Measurements from ENCODE around the gene RNF220. TPM values are rescaled to one million over a fixed set of nuclear protein-coding genes. Genes with fewer than 3 reads are reported as not detected.
A peak's percentile ranks its signal among the peaks of the same experiment; 100 is the strongest.

Gene RNF220
- total RNA-seq, 6 donors from 2014 or later = 77.7 to 114 (median 91.1) TPM

DNA sequence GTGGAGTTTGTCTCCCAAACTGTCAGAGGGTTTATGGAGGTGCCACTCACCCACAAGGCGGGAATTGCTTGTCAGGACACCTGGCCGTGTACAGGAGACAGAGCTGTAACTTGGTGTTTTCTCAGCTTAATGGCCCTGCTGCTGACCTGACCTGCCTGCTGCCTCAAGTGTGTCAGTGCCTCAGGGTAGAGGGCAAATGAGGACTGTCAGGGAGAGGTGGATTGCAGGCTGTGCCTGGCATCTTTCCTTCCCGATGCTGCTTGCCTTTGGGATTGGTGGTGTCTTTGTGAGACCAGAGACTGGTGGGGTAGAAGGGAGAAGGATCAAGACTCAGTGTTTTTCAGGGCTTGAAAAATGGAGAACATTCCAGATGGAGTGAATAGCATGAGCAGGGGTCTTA lies 237.9 kb downstream of the RNF220 start:
- no peak for ATAC-seq (ENCODE audit: low FRiP score in 2 of 2)
- H3K36me3 ChIP-seq = peaks cover 27 to 100% (median 88%) of the 10 kb centered on the region in 4 donors
- WGBS, 2 donors = 86 to 91% methylated on average over 3 of the region's 3 CpGs
- peaks cover 0 to 8% (median 2%) of the 10 kb centered on the region in 4 donors for H3K4me1 ChIP-seq
- DNase-seq = no peak
- no peak overlapping the region for H3K27ac ChIP-seq
- no peaks in the 10 kb centered on the region for H3K9me3 ChIP-seq
- H3K4me3 ChIP-seq = no peak overlapping the region
- H3K27me3 ChIP-seq = no peaks in the 10 kb centered on the region
- TF ChIP-seq POLR2A (IDR thresholded peaks at IDR 0.05) (no peak), POLR2AphosphoS5 (IDR thresholded peaks at IDR 0.05) (no peak), EP300 (IDR thresholded peaks at IDR 0.05) (no peak)
- TF ChIP-seq, protein P1, sequence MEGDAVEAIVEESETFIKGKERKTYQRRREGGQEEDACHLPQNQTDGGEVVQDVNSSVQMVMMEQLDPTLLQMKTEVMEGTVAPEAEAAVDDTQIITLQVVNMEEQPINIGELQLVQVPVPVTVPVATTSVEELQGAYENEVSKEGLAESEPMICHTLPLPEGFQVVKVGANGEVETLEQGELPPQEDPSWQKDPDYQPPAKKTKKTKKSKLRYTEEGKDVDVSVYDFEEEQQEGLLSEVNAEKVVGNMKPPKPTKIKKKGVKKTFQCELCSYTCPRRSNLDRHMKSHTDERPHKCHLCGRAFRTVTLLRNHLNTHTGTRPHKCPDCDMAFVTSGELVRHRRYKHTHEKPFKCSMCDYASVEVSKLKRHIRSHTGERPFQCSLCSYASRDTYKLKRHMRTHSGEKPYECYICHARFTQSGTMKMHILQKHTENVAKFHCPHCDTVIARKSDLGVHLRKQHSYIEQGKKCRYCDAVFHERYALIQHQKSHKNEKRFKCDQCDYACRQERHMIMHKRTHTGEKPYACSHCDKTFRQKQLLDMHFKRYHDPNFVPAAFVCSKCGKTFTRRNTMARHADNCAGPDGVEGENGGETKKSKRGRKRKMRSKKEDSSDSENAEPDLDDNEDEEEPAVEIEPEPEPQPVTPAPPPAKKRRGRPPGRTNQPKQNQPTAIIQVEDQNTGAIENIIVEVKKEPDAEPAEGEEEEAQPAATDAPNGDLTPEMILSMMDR (IDR thresholded peaks at IDR 0.05) = no peak

DNA sequence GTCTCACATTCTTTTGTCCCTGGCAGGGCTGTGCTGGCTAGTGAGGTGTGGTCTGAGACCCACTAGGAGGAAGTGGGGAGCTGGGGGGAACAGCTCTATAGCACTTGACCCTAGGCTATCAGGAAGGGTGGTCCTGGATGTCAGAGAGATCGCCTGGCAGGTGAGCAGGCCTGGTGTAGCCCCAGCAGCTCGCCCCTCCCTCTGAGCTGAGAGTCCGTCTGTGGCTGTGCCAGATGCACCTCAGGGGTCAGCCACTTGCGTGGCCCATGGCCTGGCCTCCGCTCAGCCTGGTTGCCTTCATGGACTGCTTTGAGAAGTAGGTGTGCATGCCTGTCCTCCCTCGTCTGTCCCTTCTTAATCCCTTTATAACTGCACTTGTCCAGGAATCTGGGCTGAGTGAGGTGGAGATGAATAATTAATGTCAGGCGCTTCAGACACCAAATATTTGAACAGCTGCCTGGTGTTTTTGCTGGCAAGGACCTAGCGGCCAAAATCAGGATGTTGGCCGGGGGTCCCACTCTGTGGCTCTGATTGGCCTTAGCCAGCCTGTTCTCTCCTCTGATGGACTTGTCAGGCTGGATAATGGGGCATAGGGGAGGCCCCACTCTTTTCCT lies 238.8 kb downstream of the RNF220 start:
- Histone ChIP-seq H3K4me1 (peaks cover 0 to 8% (median 2%) of the 10 kb centered on the region in 4 donors), H3K9me3 (no peaks in the 10 kb centered on the region), H3K36me3 (peaks cover 20 to 100% (median 86%) of the 10 kb centered on the region in 4 donors), H3K27ac (no peak overlapping the region), H3K4me3 (no peak overlapping the region), H3K27me3 (no peaks in the 10 kb centered on the region)
- WGBS, 2 donors = 63 to 72% methylated on average over 3 to 7 of the region's 9 CpGs
- TF ChIP-seq, protein P1 (IDR thresholded peaks at IDR 0.05) = no peak
- TF ChIP-seq POLR2A (IDR thresholded peaks at IDR 0.05) (no peak), POLR2AphosphoS5 (IDR thresholded peaks at IDR 0.05) (no peak), EP300 (IDR thresholded peaks at IDR 0.05) (no peak)
- ATAC-seq (ENCODE audit: low FRiP score in 2 of 2) (no peak), DNase-seq (peak in 1 of 2 donors; percentile 43)

DNA sequence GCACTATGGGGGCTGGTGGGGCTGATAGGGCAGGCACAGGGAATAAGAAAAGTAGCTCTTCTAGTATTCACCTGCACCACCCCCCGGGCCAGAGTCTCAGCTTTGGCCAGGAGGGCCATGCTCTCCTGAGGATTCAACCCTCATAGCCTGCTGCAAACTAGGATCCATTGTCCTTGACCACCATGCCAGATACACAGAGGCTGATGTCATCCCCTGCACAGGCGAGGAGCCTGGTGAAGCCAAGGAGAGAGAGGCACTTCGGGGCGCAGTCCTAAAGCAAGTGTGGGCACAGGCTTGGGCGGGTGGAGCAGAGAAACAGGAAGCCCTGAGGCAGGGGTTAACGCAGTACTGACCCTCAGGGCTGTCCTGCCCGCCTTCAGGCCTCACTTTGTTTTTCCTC lies 239.8 kb downstream of the RNF220 start:
- no peaks in the 10 kb centered on the region for H3K9me3 ChIP-seq
- TF ChIP-seq POLR2AphosphoS5 (IDR thresholded peaks at IDR 0.05) (no peak), EP300 (IDR thresholded peaks at IDR 0.05) (no peak), POLR2A (IDR thresholded peaks at IDR 0.05) (no peak)
- TF ChIP-seq, protein P1 (IDR thresholded peaks at IDR 0.05) = no peak
- H3K4me3 ChIP-seq = no peak overlapping the region
- peaks cover 0 to 8% (median 2%) of the 10 kb centered on the region in 4 donors for H3K4me1 ChIP-seq
- H3K27me3 ChIP-seq = no peaks in the 10 kb centered on the region
- 87 to 96% methylated on average over 6 to 7 of the region's 7 CpGs for WGBS, 2 donors
- H3K27ac ChIP-seq = peak overlapping the region in 1 of 4 donors; percentile 50
- peaks cover 19 to 100% (median 85%) of the 10 kb centered on the region in 4 donors for H3K36me3 ChIP-seq
- DNase-seq (no peak), ATAC-seq (ENCODE audit: low FRiP score in 2 of 2) (no peak)

DNA sequence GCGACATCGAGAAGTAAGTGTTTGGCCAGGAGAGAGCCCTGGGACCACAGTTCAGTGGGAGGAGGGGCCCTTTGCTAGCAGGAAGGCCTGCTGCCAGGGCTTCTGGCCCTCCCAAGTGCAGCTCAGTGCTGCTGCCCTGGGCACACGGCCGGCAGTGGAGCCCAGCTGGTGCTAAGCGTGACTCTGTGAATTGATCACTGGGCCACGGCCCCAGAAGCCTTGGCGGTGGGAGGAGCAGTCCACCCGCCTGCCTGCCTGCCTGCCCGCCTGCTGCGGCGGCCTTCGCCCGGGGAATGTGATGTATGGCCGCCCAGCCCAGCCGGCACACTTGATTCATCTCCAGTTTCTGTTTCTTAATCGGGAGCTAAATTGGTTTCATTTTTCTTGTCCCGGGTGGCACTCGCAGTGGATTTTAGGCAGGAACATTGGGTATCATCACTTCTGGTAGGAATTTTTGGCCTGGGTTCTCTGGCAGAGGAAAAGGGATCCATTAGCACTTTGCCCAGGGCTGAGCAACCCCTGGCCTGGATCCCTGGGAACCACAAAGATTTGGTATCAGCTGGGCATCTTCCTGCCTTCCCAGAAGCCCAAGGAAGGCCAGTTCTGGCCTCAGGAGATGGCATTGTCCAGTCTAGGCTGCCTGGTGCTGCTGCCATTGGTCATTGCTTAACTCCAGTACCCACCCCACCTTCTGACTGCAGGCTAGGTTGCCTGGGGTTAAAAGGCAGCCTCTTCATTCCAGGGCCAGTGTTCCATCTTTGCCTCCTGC lies 240.6 kb downstream of the RNF220 start:
- ATAC-seq (ENCODE audit: low FRiP score in 2 of 2) (no peak), DNase-seq (peak in 1 of 2 donors; percentile 78)
- Histone ChIP-seq H3K27ac (peak overlapping the region; percentile 20 to 67 (median 39)), H3K27me3 (no peaks in the 10 kb centered on the region), H3K9me3 (no peaks in the 10 kb centered on the region), H3K36me3 (peaks cover 24 to 100% (median 86%) of the 10 kb centered on the region in 4 donors), H3K4me3 (no peak overlapping the region), H3K4me1 (peaks cover 0 to 8% (median 2%) of the 10 kb centered on the region in 4 donors)
- no peak for TF ChIP-seq POLR2A (IDR thresholded peaks at IDR 0.05)
- TF ChIP-seq POLR2AphosphoS5 (IDR thresholded peaks at IDR 0.05) = no peak
- TF ChIP-seq EP300 (IDR thresholded peaks at IDR 0.05) = no peak
- TF ChIP-seq, protein P1 (IDR thresholded peaks at IDR 0.05) = no peak
- WGBS, 2 donors = 91 to 92% methylated on average over 16 to 17 of the region's 18 CpGs
